Heart left ventricle (tissue), 13 donors: ENCODE data around the gene MRPS7.

Experiments used
- CTCF ChIP-seq, 12 donors: fragments of 200-600 bp; sonication (generic) in 4 of 12; IDR thresholded peaks; one replicate each; pipeline versions ENCODE4 v1.5.0 to v1.8.0; 2018 to 2022; ENCODE audit warnings: antibody characterized with exemption in 12 of 12, mild to moderate bottlenecking in 5 of 12
- POLR2A ChIP-seq, 2 donors: fragments of 450-650 bp; IDR thresholded peaks; one replicate each; pipeline ENCODE4 v1.6.1; 2017; ENCODE audit warnings: antibody characterized with exemption in 2 of 2, mild to moderate bottlenecking in 2 of 2, moderate library complexity in 2 of 2
- donor health status: ischemic (EF 13 %, LVEDD 7.1; RV severe dilation, severe dysfunction).
- donor health status: DM: no; HTN: yes; CAD: no.
- donor health status: DM: no; HTN: no; CAD: no.
- donor health status: ischemic (EF 25% LVEDD 6.9; RV normal size, moderate dysfunction).
- donor health status: ischemic (EF 25% LVEDD 5.7; RV mildly dilated, moderate dysfunction).
- donor health status: ischemic (EF 35%, LVEDD 5.7; RV mildly dilated, moderate dysfunction).
- donor health status: nonischemic (EF 11% LVEDD 7.7; RV severe dilation, severe dysfunction).
- donor health status: DM: yes; HTN: yes; CAD: no.
- donor health status: PGD.
- donor health status: ischemic (EF 29% LVEDD 5.4; RV normal size, mild dysfunction).
- donor health status: nonischemic (EF 23%, LVEDD 6.1; RV moderate dilation, normal function).

DNA sequence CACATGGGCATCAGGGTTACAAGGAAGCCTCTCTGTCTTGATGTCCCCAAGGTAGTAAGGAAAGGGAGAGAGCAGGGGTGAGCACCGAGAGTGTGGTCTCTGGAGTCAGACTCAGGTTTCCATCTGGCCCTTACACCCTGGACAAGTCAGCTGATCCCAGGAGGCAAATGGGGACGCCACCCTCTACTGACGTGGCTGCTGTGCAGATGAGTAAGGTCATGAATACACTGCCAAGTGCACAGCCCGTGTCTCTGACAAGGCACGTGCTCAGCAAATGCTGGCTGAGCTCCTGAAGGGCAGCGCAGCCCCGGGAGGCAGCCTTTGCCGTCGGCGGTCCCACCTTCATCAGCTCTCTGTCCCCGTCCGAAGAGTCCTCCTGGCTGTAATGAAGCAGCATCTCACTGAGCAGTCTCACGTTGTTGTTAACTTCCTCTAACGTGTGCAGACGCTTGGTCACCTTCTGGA is 19.7 kb upstream of the MRPS7 start:
- TF ChIP-seq POLR2A (IDR thresholded peaks at IDR 0.05): no peak
- no peak for TF ChIP-seq CTCF (IDR thresholded peaks at IDR 0.05)
